Tibial nerve (tissue), 3 donors: Measurements from ENCODE around the gene ANGPTL2.

ENCODE experiments used
- CTCF ChIP-seq, 5 experiments: fragments of 200-600 bp in 3 of 5; fragments of 450-650 bp in 2 of 5; sonication (generic) in 3 of 5; IDR thresholded peaks; one replicate each; pipeline ENCODE4 v1.5.1; 2016 to 2019; ENCODE audit warnings: antibody characterized with exemption in 5 of 5, mild to moderate bottlenecking in 3 of 5, moderate library complexity in 2 of 5
- POLR2A ChIP-seq, 2 donors: fragments of 450-650 bp; IDR thresholded peaks; one replicate each; pipeline ENCODE4 v1.6.1; 2017; ENCODE audit warnings: antibody characterized with exemption in 2 of 2, mild to moderate bottlenecking in 2 of 2, moderate library complexity in 2 of 2

DNA sequence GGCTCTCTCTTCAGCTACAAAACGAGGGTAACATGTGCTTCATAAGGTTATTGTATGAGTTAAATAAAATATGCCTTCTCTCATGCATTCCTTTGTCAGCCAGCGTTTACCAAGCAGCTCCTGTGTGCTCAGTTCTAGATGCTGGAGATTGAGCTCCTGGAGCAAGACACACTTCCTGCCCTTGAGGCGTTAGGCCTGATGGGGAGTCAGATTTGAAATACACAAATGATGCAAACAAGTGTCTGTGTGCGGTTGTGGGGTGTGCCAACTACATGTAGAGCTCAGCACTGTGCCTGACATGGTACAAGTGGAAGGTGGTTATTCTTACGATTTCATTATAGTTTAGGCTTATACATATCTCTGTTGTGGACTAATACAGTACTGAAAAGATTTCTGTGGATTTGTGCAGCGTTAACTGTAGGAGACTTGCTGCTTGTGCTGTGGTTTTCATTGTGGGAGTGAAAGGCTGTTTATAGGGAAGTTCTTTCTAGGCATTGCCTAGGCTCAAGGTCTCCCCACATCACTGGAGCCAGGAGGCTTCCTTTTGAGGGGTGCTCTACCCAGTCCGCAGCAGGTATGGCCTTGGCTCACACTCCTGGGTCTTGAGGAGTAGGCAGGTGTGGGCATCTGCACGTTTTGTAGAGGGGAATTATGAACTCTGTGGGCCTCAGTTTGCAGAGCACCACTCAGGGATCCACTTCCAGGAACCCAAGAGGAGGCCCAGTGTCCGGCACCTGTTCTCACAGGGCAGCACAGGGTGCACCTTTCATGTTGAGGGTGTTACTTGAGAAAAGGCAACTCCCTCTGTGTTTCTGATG is 39.8 kb upstream of the ANGPTL2 start:
- TF ChIP-seq POLR2A (IDR thresholded peaks at IDR 0.05) (no peak), CTCF (IDR thresholded peaks at IDR 0.05) (no peak)
